Measurements from ENCODE around the gene EIF4B.

GRCh38 chr12:53057816-53058500 lies 51.7 kb downstream of the EIF4B start:
- TF ChIP-seq SRF (IDR thresholded peaks at IDR 0.05; ENCODE audit: low read depth) (no peak), CTCF (IDR thresholded peaks at IDR 0.05 in 2 of 3, conservative IDR thresholded peaks at IDR 0.05 in 1 of 3; ENCODE audit: borderline replicate concordance in 1 of 3, insufficient read depth in 1 of 3, low read depth in 2 of 3, low read length in 2 of 3) (no peak), MAX (IDR thresholded peaks at IDR 0.05) (no peak), EZH2phosphoT487 (IDR thresholded peaks at IDR 0.05; ENCODE audit: borderline replicate concordance) (no peak)

Measured in HCT116 (cell line).